GM23248 (cell line): Measurements from ENCODE around the gene NT5DC3. TPM values are rescaled to one million over a fixed set of nuclear protein-coding genes. Genes with fewer than 3 reads are reported as not detected.

Experiments
- DNase-seq: peaks from one replicate; pipeline ENCODE4 v3.0.0-alpha.2; 2015
- H2AFZ ChIP-seq: fragments of 200-600 bp; sonication (generic); 2 replicates; pipeline ENCODE4 v1.6.1; 2016; ENCODE audit warnings: antibody characterized with exemption
- H3F3A ChIP-seq: fragments of 200-600 bp; sonication (generic); 2 replicates; pipeline ENCODE4 v1.6.1; 2016; ENCODE audit warnings: mild to moderate bottlenecking, antibody characterized with exemption, mixed run types; ENCODE audit not compliant: insufficient read depth
- H3K27ac ChIP-seq: fragments of 200-600 bp; sonication (generic); 2 replicates; pipeline ENCODE4 v1.5.1; 2016; ENCODE audit warnings: mild to moderate bottlenecking
- H3K27me3 ChIP-seq: fragments of 200-600 bp; sonication (generic); replicated peaks from 2 replicates; pipeline ENCODE4 v1.6.1; 2016; ENCODE audit warnings: mild to moderate bottlenecking; ENCODE audit not compliant: insufficient read depth
- H3K36me3 ChIP-seq: fragments of 200-600 bp; sonication (generic); 2 replicates; pipeline ENCODE4 v1.6.1; 2016; ENCODE audit warnings: low read depth, mild to moderate bottlenecking
- H3K4me1 ChIP-seq: fragments of 200-600 bp; sonication (generic); 2 replicates; pipeline ENCODE4 v1.6.1; 2016; ENCODE audit warnings: mild to moderate bottlenecking; ENCODE audit not compliant: insufficient read depth
- H3K4me2 ChIP-seq: fragments of 200-600 bp; sonication (generic); one replicate; pipeline ENCODE4 v1.6.1; 2016; ENCODE audit warnings: mild to moderate bottlenecking; ENCODE audit not compliant: unreplicated experiment
- H3K4me3 ChIP-seq: fragments of 200-600 bp; sonication (generic); 2 replicates; pipeline ENCODE4 v1.5.1; 2016; ENCODE audit warnings: mild to moderate bottlenecking
- H3K79me2 ChIP-seq: fragments of 200-600 bp; sonication (generic); 2 replicates; pipeline ENCODE4 v1.6.1; 2016; ENCODE audit warnings: mild to moderate bottlenecking; ENCODE audit not compliant: insufficient read depth
- H3K9ac ChIP-seq: fragments of 200-600 bp; sonication (generic); 2 replicates; pipeline ENCODE4 v1.6.1; 2016; ENCODE audit warnings: mild to moderate bottlenecking
- H3K9me2 ChIP-seq: fragments of 200-600 bp; sonication (generic); 2 replicates; pipeline ENCODE4 v1.6.1; 2016; ENCODE audit warnings: mixed run types, mild to moderate bottlenecking, moderate library complexity; ENCODE audit not compliant: insufficient read depth
- H3K9me3 ChIP-seq: fragments of 200-600 bp; sonication (generic); one replicate; pipeline ENCODE4 v1.6.1; 2017; ENCODE audit warnings: low read depth
- H4K20me1 ChIP-seq: fragments of 200-600 bp; sonication (generic); 2 replicates; pipeline ENCODE4 v1.6.0; 2016; ENCODE audit not compliant: insufficient read depth
- EZH2 ChIP-seq: fragments of 200-600 bp; sonication (generic); IDR thresholded peaks from 2 replicates; pipeline ENCODE4 v1.6.1; 2018; ENCODE audit warnings: antibody characterized with exemption, mild to moderate bottlenecking; ENCODE audit not compliant: insufficient read depth, poor library complexity, severe bottlenecking
- EZH2phosphoT487 ChIP-seq: fragments of 200-600 bp; sonication (generic); IDR thresholded peaks from 2 replicates; pipeline ENCODE4 v1.6.1; 2018; ENCODE audit warnings: antibody characterized with exemption, moderate library complexity, mild to moderate bottlenecking, low read depth; ENCODE audit not compliant: insufficient read depth
- WGBS, 2 experiments: methylation state at CpG; one replicate each; pipeline ENCODE4 v1.1.6; 2015 to 2017; ENCODE audit warnings: low lambda C conversion rate in 2 of 2, low coverage in 1 of 2; ENCODE audit errors: missing lambda C conversion rate in 2 of 2; 5-methylcytosine and 5-hydroxymethylcytosine counted together
- in situ Hi-C: fragments of 300-500 bp; cut with MboI; formaldehyde crosslinking; loops from 2 replicates; pipeline ENCODE4 v1.15.0; 2020
- polyA plus RNA-seq: library from polyadenylated mRNA; unstranded; fragments of >200 nt; fragmentation: Nextera tagmentation; extraction: Ambion mirVana; gene quantifications from 2 replicates; pipeline ENCODE4 v1.2.1, GENCODE V29; 2016
- total RNA-seq: library from RNA; depleted of rRNA; stranded (reverse); fragments of >200 nt; shearing (Covaris generic); gene quantifications from 2 replicates; pipeline ENCODE4 v1.2.3, GENCODE V29; 2014

Gene NT5DC3
- total and polyA plus RNA-seq, 2 experiments from 2014 or later: 3.4 to 5.2 TPM

- H3K27ac ChIP-seq: no peak overlapping the region
- no peak for TF ChIP-seq EZH2
- TF ChIP-seq EZH2phosphoT487: no peak
Observed at GRCh38 chr12:103734863-103735262, 106.2 kb downstream of the NT5DC3 start.

GRCh38 chr12:103731539-103731938, 109.5 kb downstream of the NT5DC3 start:
- WGBS, 2 experiments: 55 to 57% methylated on average over 1 of the region's 1 CpG
- H3K36me3 ChIP-seq: no peaks in the 10 kb centered on the region
- H3K4me1 ChIP-seq: no peaks in the 10 kb centered on the region
- no peak overlapping the region for H3K4me2 ChIP-seq
- peaks cover 11% of the 10 kb centered on the region; the same call in 1 of the 2 replicates for H3K27me3 ChIP-seq
- H4K20me1 ChIP-seq: no peaks in the 10 kb centered on the region
- no peaks in the 10 kb centered on the region for H3K79me2 ChIP-seq
- no peak overlapping the region for H3K4me3 ChIP-seq
- H3K9me2 ChIP-seq: no peaks in the 10 kb centered on the region
- in situ Hi-C loops: no loop called here
- no peaks in the 10 kb centered on the region for H3K9me3 ChIP-seq
- H2AFZ ChIP-seq: no peak overlapping the region
- no peak overlapping the region for H3K27ac ChIP-seq
- H3K9ac ChIP-seq: no peak overlapping the region
- TF ChIP-seq EZH2phosphoT487 (no peak), EZH2 (no peak)
- no peak for DNase-seq
- no peaks in the 10 kb centered on the region for H3F3A ChIP-seq

More at GRCh38 chr12:103734863-103735262, 106.2 kb downstream of the NT5DC3 start:
- Histone ChIP-seq H3K4me3 (no peak overlapping the region), H3K9ac (no peak overlapping the region), H3K9me2 (no peaks in the 10 kb centered on the region), H3F3A (no peaks in the 10 kb centered on the region), H3K9me3 (no peaks in the 10 kb centered on the region), H4K20me1 (no peaks in the 10 kb centered on the region), H3K4me2 (no peak overlapping the region), H3K79me2 (no peaks in the 10 kb centered on the region), H3K4me1 (no peaks in the 10 kb centered on the region), H2AFZ (no peak overlapping the region), H3K27me3 (peaks cover 11% of the 10 kb centered on the region; the same call in 1 of the 2 replicates), H3K36me3 (no peaks in the 10 kb centered on the region)
- in situ Hi-C loops: no loop called here
- WGBS, 2 experiments: 40 to 42% methylated on average over 2 of the region's 2 CpGs
- DNase-seq: no peak

DNA sequence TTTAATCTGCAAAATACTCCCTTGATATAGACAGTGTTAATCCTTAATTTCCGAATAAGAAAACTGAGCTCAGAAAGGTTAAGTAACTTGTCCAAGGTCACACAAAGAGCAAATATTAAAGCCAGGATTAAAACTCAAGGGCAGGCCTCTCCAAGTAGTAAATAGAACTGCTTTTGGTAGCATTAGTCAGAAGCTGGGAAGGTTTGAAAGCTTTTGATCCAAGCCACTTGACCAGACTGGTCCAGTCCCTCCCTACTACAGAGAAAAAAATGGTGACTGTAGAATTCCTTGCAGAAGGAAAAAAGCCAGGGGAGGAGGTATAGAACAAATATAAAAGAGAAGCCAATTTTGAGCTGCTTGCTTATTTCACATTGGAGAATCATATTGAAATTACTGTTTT, 111.5 kb downstream of the NT5DC3 start:
- in situ Hi-C loops: no loop called here
- H2AFZ ChIP-seq: no peak overlapping the region; the same call in 1 of the 2 replicates
- peaks cover 7% of the 10 kb centered on the region; the same call in 1 of the 2 replicates for H3K27me3 ChIP-seq
- H3F3A ChIP-seq: no peaks in the 10 kb centered on the region
- no peak for TF ChIP-seq EZH2phosphoT487
- no peak for TF ChIP-seq EZH2
- no peak overlapping the region for H3K4me2 ChIP-seq
- no peak overlapping the region for H3K27ac ChIP-seq
- WGBS, 2 experiments: 11 to 21% methylated on average over 1 of the region's 1 CpG
- H3K9me2 ChIP-seq: no peaks in the 10 kb centered on the region
- no peaks in the 10 kb centered on the region for H3K9me3 ChIP-seq
- H3K4me1 ChIP-seq: no peaks in the 10 kb centered on the region
- no peaks in the 10 kb centered on the region for H3K79me2 ChIP-seq
- no peaks in the 10 kb centered on the region for H4K20me1 ChIP-seq
- H3K36me3 ChIP-seq: no peaks in the 10 kb centered on the region
- H3K4me3 ChIP-seq: no peak overlapping the region
- peak; percentile 16 for DNase-seq
- no peak overlapping the region for H3K9ac ChIP-seq

GRCh38 chr12:103728323-103728722, 112.7 kb downstream of the NT5DC3 start:
- in situ Hi-C loops: no loop called here

More at GRCh38 chr12:103728323-103728722, 112.7 kb downstream of the NT5DC3 start:
- WGBS, 2 experiments: 36 to 44% methylated on average over 4 of the region's 4 CpGs
- Histone ChIP-seq H3K9me3 (no peaks in the 10 kb centered on the region), H3K9me2 (no peaks in the 10 kb centered on the region), H3K27me3 (peaks cover 6% of the 10 kb centered on the region; the same call in 1 of the 2 replicates), H2AFZ (no peak overlapping the region), H3K79me2 (no peaks in the 10 kb centered on the region), H4K20me1 (no peaks in the 10 kb centered on the region), H3F3A (no peaks in the 10 kb centered on the region), H3K4me3 (no peak overlapping the region), H3K4me2 (no peak overlapping the region), H3K9ac (no peak overlapping the region), H3K36me3 (no peaks in the 10 kb centered on the region), H3K4me1 (no peaks in the 10 kb centered on the region), H3K27ac (no peak overlapping the region)
- DNase-seq: peak; percentile 50
- TF ChIP-seq EZH2 (no peak), EZH2phosphoT487 (no peak)
